ENCODE data around the gene RAB23. TPM values are rescaled to one million over a fixed set of nuclear protein-coding genes. Genes with fewer than 3 reads are reported as not detected.

RAB23 gene
- total RNA-seq, 1 experiment from 2014 or later: 18.1 TPM

GRCh38 chr6:57221191-57221935, 744 bp downstream of the RAB23 start:
- Histone ChIP-seq H2AFZ (ENCODE audit: low read length) (no peak overlapping the region), H3K79me2 (ENCODE audit: insufficient read depth, low read length) (peaks cover 6% of the 10 kb centered on the region; the same call in 1 of the 2 replicates), H4K20me1 (ENCODE audit: control insufficient read depth, insufficient read depth, insufficient read length) (no peaks in the 10 kb centered on the region), H2BK120ac (ENCODE audit: low read depth, low read length, poor library complexity, severe bottlenecking) (no peak overlapping the region), H3K18ac (ENCODE audit: insufficient read length, low read depth, low read length) (no peak overlapping the region), H4K8ac (replicated peaks; ENCODE audit: insufficient read length, low read depth, low read length) (no peak overlapping the region), H3K79me1 (ENCODE audit: insufficient read depth, low read depth, low read length, poor library complexity, severe bottlenecking) (peaks cover 5% of the 10 kb centered on the region), H3K4ac (ENCODE audit: low read depth, low read length) (no peak overlapping the region), H3K9me3 (ENCODE audit: control insufficient read depth, low read depth, low read length) (no peaks in the 10 kb centered on the region), H3K27me3 (ENCODE audit: insufficient read depth, low read length) (no peaks in the 10 kb centered on the region), H2BK5ac (ENCODE audit: insufficient read length, low read length) (no peak overlapping the region), H3K14ac (ENCODE audit: insufficient read depth, low read length) (peak overlapping the region; percentile 67; the same call in 1 of the 2 replicates), H4K91ac (ENCODE audit: insufficient read length, low read depth, low read length) (no peak overlapping the region), H2BK15ac (ENCODE audit: low read depth, low read length) (no peak overlapping the region), H2BK20ac (ENCODE audit: low read depth, low read length, poor library complexity, severe bottlenecking) (no peak overlapping the region), H3K56ac (ENCODE audit: insufficient read length, low read depth, low read length) (no peak overlapping the region), H3K4me1 (ENCODE audit: insufficient read depth, low read length) (no peaks in the 10 kb centered on the region; the same call in 1 of the 2 replicates), H3K23me2 (ENCODE audit: insufficient read length, low read depth, low read length, poor library complexity, severe bottlenecking) (no peaks in the 10 kb centered on the region), H3K23ac (ENCODE audit: insufficient read length, low read depth, low read length) (no peak overlapping the region), H2BK12ac (ENCODE audit: insufficient read length, low read depth, low read length) (no peak overlapping the region), H3K4me2 (ENCODE audit: insufficient read depth, insufficient read length, low read length) (peak overlapping the region; percentile 44), H3K27ac (ENCODE audit: insufficient read length, low read depth, low read length) (no peak overlapping the region), H3T11ph (ENCODE audit: low read length) (no peak overlapping the region), H3K9ac (ENCODE audit: extremely low read depth, insufficient read length, low read length) (peak overlapping the region; percentile 51), H2AK5ac (ENCODE audit: insufficient read length, low read length) (no peak overlapping the region), H4K5ac (ENCODE audit: insufficient read length, low read depth, low read length) (no peak overlapping the region)
- TF ChIP-seq, protein P1, sequence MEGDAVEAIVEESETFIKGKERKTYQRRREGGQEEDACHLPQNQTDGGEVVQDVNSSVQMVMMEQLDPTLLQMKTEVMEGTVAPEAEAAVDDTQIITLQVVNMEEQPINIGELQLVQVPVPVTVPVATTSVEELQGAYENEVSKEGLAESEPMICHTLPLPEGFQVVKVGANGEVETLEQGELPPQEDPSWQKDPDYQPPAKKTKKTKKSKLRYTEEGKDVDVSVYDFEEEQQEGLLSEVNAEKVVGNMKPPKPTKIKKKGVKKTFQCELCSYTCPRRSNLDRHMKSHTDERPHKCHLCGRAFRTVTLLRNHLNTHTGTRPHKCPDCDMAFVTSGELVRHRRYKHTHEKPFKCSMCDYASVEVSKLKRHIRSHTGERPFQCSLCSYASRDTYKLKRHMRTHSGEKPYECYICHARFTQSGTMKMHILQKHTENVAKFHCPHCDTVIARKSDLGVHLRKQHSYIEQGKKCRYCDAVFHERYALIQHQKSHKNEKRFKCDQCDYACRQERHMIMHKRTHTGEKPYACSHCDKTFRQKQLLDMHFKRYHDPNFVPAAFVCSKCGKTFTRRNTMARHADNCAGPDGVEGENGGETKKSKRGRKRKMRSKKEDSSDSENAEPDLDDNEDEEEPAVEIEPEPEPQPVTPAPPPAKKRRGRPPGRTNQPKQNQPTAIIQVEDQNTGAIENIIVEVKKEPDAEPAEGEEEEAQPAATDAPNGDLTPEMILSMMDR (conservative IDR thresholded peaks at IDR 0.05): peak; percentile 45
- no CpG with 5 or more reads among the region's 38 CpGs for WGBS (ENCODE audit: extremely low coverage, insufficient read length, low lambda C conversion rate)
- H3K36me3 Mint-ChIP-seq (ENCODE audit: insufficient read depth in 1 of 3, low read depth in 3 of 3): peaks cover 8 to 23% (median 9%) of the 10 kb centered on the region in 3 experiments
- H3K4me1 Mint-ChIP-seq: peaks cover 44 to 45% of the 10 kb centered on the region in 2 experiments
- peak; percentile 90 for DNase-seq
- H3K9me3 Mint-ChIP-seq: peaks cover 0 to 10% of the 10 kb centered on the region in 2 experiments; a peak in 2 of 5 replicates
- peak overlapping the region; percentile 85 to 98 for H3K4me3 Mint-ChIP-seq
- H3K27ac Mint-ChIP-seq: peak overlapping the region; percentile 54 to 91 (median 69); a peak in 6 of 7 replicates
- no peaks in the 10 kb centered on the region; the same call in 1 of the 2 replicates for H3K27me3 Mint-ChIP-seq (ENCODE audit: low read depth)
